Measurements from ENCODE around the gene TMEM38A. TPM values are rescaled to one million over a fixed set of nuclear protein-coding genes. Genes with fewer than 3 reads are reported as not detected.

TMEM38A gene
- total RNA-seq = 1 to 10 TPM; 1.2 to 7.4 (median 3.9) TPM

- peak within 1 kb of the TSS; percentile 65 to 97 (median 79) for H3K4me3 ChIP-seq
- H3K27ac ChIP-seq = peak within 1 kb of the TSS; percentile 96 to 97
- H3K4me1 ChIP-seq (replicated peaks in 1 of 2) = peaks cover 3 to 6% of the 10 kb centered on the region in 2 donors
- 0% methylated on average over 1 of the region's 76 CpGs; no CpG with 5 or more reads in 9 of the 10 experiments for WGBS, 10 experiments
- in situ Hi-C loops (cut with MboI; ENCODE audit: low pct_unique_long_range_greater_than_20kb in 2 of 9, low sequenced_read_pairs in 9 of 9, unreplicated experiment in 9 of 9) = no loop called here
- peak; percentile 4 to 32 (median 19) for ATAC-seq (replicated peaks in 6 of 8)
Observed at GRCh38 chr19:16660763-16661479, at the start of gene TMEM38A. TSS of gene TMEM38A (plus strand) at chr19:16661139. CDS start at chr19:16661218, 79 bp downstream.

GRCh38 chr19:16612636-16613035 lies 48.3 kb upstream of the TMEM38A start:
- ATAC-seq (replicated peaks in 6 of 8) = no peak

GRCh38 chr19:16613841-16614240 lies 47.1 kb upstream of the TMEM38A start:
- WGBS, 10 experiments = 75 to 100% (median 95%) methylated on average over 1 to 2 of the region's 2 CpGs; no CpG with 5 or more reads in 7 of the 10 experiments
- Histone ChIP-seq H3K27ac (no peak overlapping the region), H3K4me1 (replicated peaks in 1 of 2) (no peaks in the 10 kb centered on the region), H3K4me3 (no peak overlapping the region)
- ATAC-seq (replicated peaks in 6 of 8) = no peak
- in situ Hi-C loops (cut with MboI; ENCODE audit: low pct_unique_long_range_greater_than_20kb in 2 of 9, low sequenced_read_pairs in 9 of 9, unreplicated experiment in 9 of 9) = no loop called here

More at GRCh38 chr19:16612636-16613035, 48.3 kb upstream of the TMEM38A start:
- in situ Hi-C loops (cut with MboI; ENCODE audit: low pct_unique_long_range_greater_than_20kb in 2 of 9, low sequenced_read_pairs in 9 of 9, unreplicated experiment in 9 of 9) = no loop called here
- Histone ChIP-seq H3K27ac (no peak overlapping the region), H3K4me3 (no peak overlapping the region), H3K4me1 (replicated peaks in 1 of 2) (no peaks in the 10 kb centered on the region)
- WGBS, 10 experiments = 38 to 100% (median 78%) methylated on average over 1 to 3 of the region's 3 CpGs; no CpG with 5 or more reads in 1 of the 10 experiments

GRCh38 chr19:16614941-16615340 lies 46.0 kb upstream of the TMEM38A start:
- 40 to 93% (median 60%) methylated on average over 1 to 2 of the region's 2 CpGs; no CpG with 5 or more reads in 7 of the 10 experiments for WGBS, 10 experiments
- no peak for ATAC-seq (replicated peaks in 6 of 8)
- in situ Hi-C loops (cut with MboI; ENCODE audit: low pct_unique_long_range_greater_than_20kb in 2 of 9, low sequenced_read_pairs in 9 of 9, unreplicated experiment in 9 of 9) = no loop called here
- H3K4me1 ChIP-seq (replicated peaks in 1 of 2) = no peaks in the 10 kb centered on the region
- no peak overlapping the region for H3K27ac ChIP-seq
- H3K4me3 ChIP-seq = no peak overlapping the region

GRCh38 chr19:16615808-16616207 lies 45.1 kb upstream of the TMEM38A start:
- ATAC-seq (replicated peaks in 6 of 8) = peak in 2 of 8 experiments; percentile 34 to 73
- Histone ChIP-seq H3K27ac (no peak overlapping the region), H3K4me3 (no peak overlapping the region), H3K4me1 (replicated peaks in 1 of 2) (no peaks in the 10 kb centered on the region)
- WGBS, 10 experiments = 17 to 60% methylated on average over 1 of the region's 1 CpG; no CpG with 5 or more reads in 8 of the 10 experiments
- in situ Hi-C loops (cut with MboI; ENCODE audit: low pct_unique_long_range_greater_than_20kb in 2 of 9, low sequenced_read_pairs in 9 of 9, unreplicated experiment in 9 of 9) = no loop called here

- ATAC-seq (replicated peaks in 6 of 8) = no peak
- Histone ChIP-seq H3K4me1 (replicated peaks in 1 of 2) (no peaks in the 10 kb centered on the region), H3K4me3 (no peak overlapping the region), H3K27ac (no peak overlapping the region)
- in situ Hi-C loops (cut with MboI; ENCODE audit: low pct_unique_long_range_greater_than_20kb in 2 of 9, low sequenced_read_pairs in 9 of 9, unreplicated experiment in 9 of 9) = no loop called here
- 80 to 100% (median 95%) methylated on average over 1 to 4 of the region's 7 CpGs; no CpG with 5 or more reads in 7 of the 10 experiments for WGBS, 10 experiments
Observed at GRCh38 chr19:16618248-16618647, 42.7 kb upstream of the TMEM38A start.

- 0 to 93% (median 62%) methylated on average over 1 to 3 of the region's 7 CpGs; no CpG with 5 or more reads in 4 of the 10 experiments for WGBS, 10 experiments
- Histone ChIP-seq H3K4me3 (no peak overlapping the region), H3K27ac (no peak overlapping the region), H3K4me1 (replicated peaks in 1 of 2) (no peaks in the 10 kb centered on the region)
- peak in 7 of 8 experiments; percentile 6 to 56 (median 18) for ATAC-seq (replicated peaks in 6 of 8)
- in situ Hi-C loops (cut with MboI; ENCODE audit: low pct_unique_long_range_greater_than_20kb in 2 of 9, low sequenced_read_pairs in 9 of 9, unreplicated experiment in 9 of 9) = no loop called here
Observed at GRCh38 chr19:16619457-16619856, 41.5 kb upstream of the TMEM38A start.

GRCh38 chr19:16620018-16620417 lies 40.9 kb upstream of the TMEM38A start:
- Histone ChIP-seq H3K4me1 (replicated peaks in 1 of 2) (no peaks in the 10 kb centered on the region), H3K27ac (no peak overlapping the region), H3K4me3 (no peak overlapping the region)
- ATAC-seq (replicated peaks in 6 of 8) = peak in 4 of 8 experiments; percentile 8 to 28 (median 12)
- 80 to 100% (median 87%) methylated on average over 1 to 3 of the region's 5 CpGs; no CpG with 5 or more reads in 7 of the 10 experiments for WGBS, 10 experiments
- in situ Hi-C loops (cut with MboI; ENCODE audit: low pct_unique_long_range_greater_than_20kb in 2 of 9, low sequenced_read_pairs in 9 of 9, unreplicated experiment in 9 of 9) = loop anchor here in 1 of 9 experiments (10.0 kb wide), 1 partner anchor 45 kb away; the partner anchor contains the start of gene SLC35E1

GRCh38 chr19:16620584-16620983 lies 40.4 kb upstream of the TMEM38A start:
- ATAC-seq (replicated peaks in 6 of 8) = no peak
- no peak overlapping the region for H3K4me3 ChIP-seq
- in situ Hi-C loops (cut with MboI; ENCODE audit: low pct_unique_long_range_greater_than_20kb in 2 of 9, low sequenced_read_pairs in 9 of 9, unreplicated experiment in 9 of 9) = loop anchor here in 1 of 9 experiments (10.0 kb wide), 1 partner anchor 46 kb away; the partner anchor contains the start of gene SLC35E1
- no peak overlapping the region for H3K27ac ChIP-seq
- WGBS, 10 experiments = 58 to 90% (median 80%) methylated on average over 2 to 3 of the region's 3 CpGs; no CpG with 5 or more reads in 3 of the 10 experiments
- no peaks in the 10 kb centered on the region for H3K4me1 ChIP-seq (replicated peaks in 1 of 2)

- Histone ChIP-seq H3K4me1 (replicated peaks in 1 of 2) (peaks cover under 1 to 4% of the 10 kb centered on the region in 2 donors), H3K27ac (no peak overlapping the region), H3K4me3 (no peak overlapping the region)
- no peak for ATAC-seq (replicated peaks in 6 of 8)
- 20 to 100% (median 90%) methylated on average over 1 to 6 of the region's 7 CpGs; no CpG with 5 or more reads in 3 of the 10 experiments for WGBS, 10 experiments
- in situ Hi-C loops (cut with MboI; ENCODE audit: low pct_unique_long_range_greater_than_20kb in 2 of 9, low sequenced_read_pairs in 9 of 9, unreplicated experiment in 9 of 9) = loop anchor here in 1 of 9 experiments (10.0 kb wide), 1 partner anchor 46 kb away; the partner anchor contains the start of gene SLC35E1
Observed at GRCh38 chr19:16621165-16621800, 39.7 kb upstream of the TMEM38A start.

- 70 to 100% (median 100%) methylated on average over 1 to 2 of the region's 2 CpGs; no CpG with 5 or more reads in 4 of the 10 experiments for WGBS, 10 experiments
- in situ Hi-C loops (cut with MboI; ENCODE audit: low pct_unique_long_range_greater_than_20kb in 2 of 9, low sequenced_read_pairs in 9 of 9, unreplicated experiment in 9 of 9) = loop anchor here in 1 of 9 experiments (10.0 kb wide), 1 partner anchor 48 kb away; the partner anchor contains the start of gene SLC35E1
- Histone ChIP-seq H3K4me1 (replicated peaks in 1 of 2) (peaks cover 4 to 9% of the 10 kb centered on the region in 2 donors), H3K27ac (no peak overlapping the region), H3K4me3 (no peak overlapping the region)
- no peak for ATAC-seq (replicated peaks in 6 of 8)
Observed at GRCh38 chr19:16623066-16623465, 37.9 kb upstream of the TMEM38A start.

GRCh38 chr19:16623576-16623975 lies 37.4 kb upstream of the TMEM38A start:
- H3K4me1 ChIP-seq (replicated peaks in 1 of 2) = peaks cover 4 to 9% of the 10 kb centered on the region in 2 donors
- no peak overlapping the region for H3K4me3 ChIP-seq
- in situ Hi-C loops (cut with MboI; ENCODE audit: low pct_unique_long_range_greater_than_20kb in 2 of 9, low sequenced_read_pairs in 9 of 9, unreplicated experiment in 9 of 9) = loop anchor here in 1 of 9 experiments (10.0 kb wide), 1 partner anchor 49 kb away; the partner anchor contains the start of gene SLC35E1
- no peak overlapping the region for H3K27ac ChIP-seq
- no peak for ATAC-seq (replicated peaks in 6 of 8)
- WGBS, 10 experiments = 72 to 100% (median 92%) methylated on average over 1 to 6 of the region's 6 CpGs; no CpG with 5 or more reads in 5 of the 10 experiments

- Histone ChIP-seq H3K4me1 (replicated peaks in 1 of 2) (peaks cover 4 to 11% of the 10 kb centered on the region in 2 donors), H3K4me3 (no peak overlapping the region), H3K27ac (no peak overlapping the region)
- in situ Hi-C loops (cut with MboI; ENCODE audit: low pct_unique_long_range_greater_than_20kb in 2 of 9, low sequenced_read_pairs in 9 of 9, unreplicated experiment in 9 of 9) = loop anchor here in 1 of 9 experiments (10.0 kb wide), 1 partner anchor 49 kb away; the partner anchor contains the start of gene SLC35E1
- no peak for ATAC-seq (replicated peaks in 6 of 8)
- 60 to 100% (median 86%) methylated on average over 1 to 8 of the region's 10 CpGs; no CpG with 5 or more reads in 2 of the 10 experiments for WGBS, 10 experiments
Observed at GRCh38 chr19:16624236-16624635, 36.7 kb upstream of the TMEM38A start.
